GM21367 (cell line): Measurements from ENCODE around the gene GRM2.
A peak's percentile ranks its signal among the peaks of the same experiment; 100 is the strongest.

Experiments used
- ATAC-seq: cut with Tn5 transposase; IDR thresholded peaks from one replicate; pipeline ENCODE4 v1.9.1; 2021; ENCODE audit not compliant: unreplicated experiment

GRM2 gene

GRCh38 chr3:51706788-51707731 is at the start of gene GRM2:
GRM2 (plus strand) TSS chr3:51707068; CDS start chr3:51708984, 1,916 bp downstream.
- no peak for ATAC-seq

GRCh38 chr3:51657234-51657633 is 49.6 kb upstream of the GRM2 start:
- ATAC-seq, result no peak

GRCh38 chr3:51659942-51660341 is 46.9 kb upstream of the GRM2 start:
- no peak for ATAC-seq

GRCh38 chr3:51662456-51662855 is 44.4 kb upstream of the GRM2 start:
- no peak for ATAC-seq

GRCh38 chr3:51668756-51669155 is 38.1 kb upstream of the GRM2 start:
- ATAC-seq, result no peak

GRCh38 chr3:51669241-51670052 is 37.4 kb upstream of the GRM2 start:
- ATAC-seq, result no peak

GRCh38 chr3:51670053-51670822 is 36.6 kb upstream of the GRM2 start:
- no peak for ATAC-seq

- ATAC-seq, result peak; percentile 60
Measured at GRCh38 chr3:51670823-51671733, 35.8 kb upstream of the GRM2 start, which contains the start of gene TEX264. TEX264 (plus strand) TSS chr3:51671252; CDS start chr3:51674305, 3,053 bp downstream.

- peak; percentile 36 for ATAC-seq
Measured at GRCh38 chr3:51671734-51672475, 35.0 kb upstream of the GRM2 start.

- ATAC-seq, result no peak
Measured at GRCh38 chr3:51673181-51673801, 33.6 kb upstream of the GRM2 start.

GRCh38 chr3:51673802-51674654 is 32.8 kb upstream of the GRM2 start:
- no peak for ATAC-seq

- no peak for ATAC-seq
Measured at GRCh38 chr3:51675201-51675611, 31.7 kb upstream of the GRM2 start.

GRCh38 chr3:51676102-51676640 is 30.7 kb upstream of the GRM2 start:
- no peak for ATAC-seq

- ATAC-seq, result no peak
Measured at GRCh38 chr3:51677358-51677757, 29.5 kb upstream of the GRM2 start.

GRCh38 chr3:51678186-51678585 is 28.7 kb upstream of the GRM2 start:
- no peak for ATAC-seq

GRCh38 chr3:51678641-51679040 is 28.2 kb upstream of the GRM2 start:
- ATAC-seq, result no peak

GRCh38 chr3:51679318-51679717 is 27.6 kb upstream of the GRM2 start:
- no peak for ATAC-seq

GRCh38 chr3:51679777-51680176 is 27.1 kb upstream of the GRM2 start:
- no peak for ATAC-seq
